Panc1 (cell line): ENCODE results near the gene VTN. TPM values are rescaled to one million over a fixed set of nuclear protein-coding genes. Genes with fewer than 3 reads are reported as not detected.

Experiments used
- ATAC-seq: fragments of 200-7000 bp; cut with Tn5 transposase; 2 replicates; pipeline ENCODE4 v1.9.1; 2020; ENCODE audit warnings: mild to moderate bottlenecking, moderate library complexity
- BruUV-seq: library from RNA; stranded (reverse); fragments of 400-500 nt; replicated peaks from 2 replicates; lab custom pipeline; 2021; lab: Mats Ljungman, UMichigan
- CTCF ChIA-PET: fragments of 300-600 bp; sonication (Branson Sonifier 250); formaldehyde crosslinking; loops from one replicate; lab custom pipeline; 2022; ENCODE audit warnings: antibody characterized with exemption; lab: Charles Lee
- POLR2A ChIA-PET: fragments of 300-600 bp; sonication (Branson Sonifier 250); formaldehyde crosslinking; loops from one replicate; lab custom pipeline; 2022; ENCODE audit warnings: antibody characterized with exemption; lab: Charles Lee
- DNase-seq: peaks from one replicate; pipeline ENCODE4 v3.0.0-alpha.2; 2010; ENCODE audit warnings: low read depth, low spot score
- H3K27ac ChIP-seq: 2 replicates; pipeline ENCODE4 v1.5.1; 2011; ENCODE audit warnings: mild to moderate bottlenecking, low read length, inconsistent platforms
- H3K27me3 ChIP-seq: fragments of 200-500 bp; sonication (Bioruptor generic); 2 replicates; pipeline ENCODE4 v1.6.0; 2014; ENCODE audit warnings: low read length, inconsistent platforms; ENCODE audit not compliant: control insufficient read depth, insufficient read depth
- H3K36me3 ChIP-seq: fragments of 200-500 bp; sonication (Bioruptor generic); 2 replicates; pipeline ENCODE4 v1.5.1; 2014; ENCODE audit warnings: inconsistent platforms, mild to moderate bottlenecking, low read length, moderate library complexity; ENCODE audit not compliant: control insufficient read depth, insufficient read depth
- H3K4me1 ChIP-seq: 2 replicates; pipeline ENCODE4 v1.5.1; 2011; ENCODE audit warnings: inconsistent platforms, mild to moderate bottlenecking, low read length, moderate library complexity; ENCODE audit not compliant: control insufficient read depth, insufficient read depth
- H3K4me3 ChIP-seq, 2 experiments: 2 replicates each; pipeline ENCODE4 v1.5.1; 2011 to 2012; ENCODE audit warnings: low read depth in 2 of 2, low read length in 2 of 2, mild to moderate bottlenecking in 2 of 2, inconsistent platforms in 1 of 2, moderate library complexity in 1 of 2
- H3K9me3 ChIP-seq: fragments of 200-500 bp; sonication (Bioruptor generic); 2 replicates; pipeline ENCODE4 v1.5.1; 2014; ENCODE audit warnings: low read depth, mild to moderate bottlenecking, inconsistent platforms, low read length, moderate library complexity; ENCODE audit not compliant: control insufficient read depth, insufficient read depth
- CTCF ChIP-seq: fragments of 450-650 bp; IDR thresholded peaks from 2 replicates; pipeline ENCODE4 v1.5.1; 2017; ENCODE audit warnings: mild to moderate bottlenecking
- POLR2AphosphoS5 ChIP-seq: IDR thresholded peaks from 2 replicates; pipeline ENCODE4 v1.6.1; 2012; ENCODE audit warnings: mild to moderate bottlenecking, low read depth, low read length, moderate library complexity
- REST ChIP-seq, 2 experiments: IDR thresholded peaks; 2 replicates each; pipeline ENCODE4 v1.6.1; 2011 to 2012; ENCODE audit warnings: low read depth in 2 of 2, control low read depth in 1 of 2, low read length in 1 of 2, mild to moderate bottlenecking in 1 of 2, moderate library complexity in 1 of 2; ENCODE audit not compliant: insufficient read depth in 1 of 2
- SIN3A ChIP-seq: IDR thresholded peaks from 2 replicates; pipeline ENCODE4 v1.6.1; 2012; ENCODE audit warnings: low read depth, mild to moderate bottlenecking, low read length, moderate library complexity, borderline replicate concordance; ENCODE audit not compliant: insufficient read depth
- TCF7L2 ChIP-seq: IDR thresholded peaks from 2 replicates; pipeline ENCODE4 v1.6.1; 2011; ENCODE audit warnings: mild to moderate bottlenecking, low read depth, low read length, inconsistent platforms
- in situ Hi-C: cut with HindIII; loops from 2 replicates; pipeline ENCODE4 v1.10.0; 2016; ENCODE audit warnings: low sequenced_read_pairs, low pct_unique_long_range_greater_than_20kb
- intact Hi-C: fragments of 100-400 bp; cut with micrococcal nuclease; formaldehyde crosslinking; loops from one replicate; pipeline ENCODE4 v1.10.0; 2022; ENCODE audit not compliant: unreplicated experiment
- total RNA-seq: library from RNA; stranded (reverse); gene quantifications from one replicate; pipeline ENCODE4 v1.2.1, GENCODE V29; 2021; ENCODE audit not compliant: unreplicated experiment

Gene VTN
- total RNA-seq, 1 experiment from 2014 or later, result 2.3 TPM

DNA sequence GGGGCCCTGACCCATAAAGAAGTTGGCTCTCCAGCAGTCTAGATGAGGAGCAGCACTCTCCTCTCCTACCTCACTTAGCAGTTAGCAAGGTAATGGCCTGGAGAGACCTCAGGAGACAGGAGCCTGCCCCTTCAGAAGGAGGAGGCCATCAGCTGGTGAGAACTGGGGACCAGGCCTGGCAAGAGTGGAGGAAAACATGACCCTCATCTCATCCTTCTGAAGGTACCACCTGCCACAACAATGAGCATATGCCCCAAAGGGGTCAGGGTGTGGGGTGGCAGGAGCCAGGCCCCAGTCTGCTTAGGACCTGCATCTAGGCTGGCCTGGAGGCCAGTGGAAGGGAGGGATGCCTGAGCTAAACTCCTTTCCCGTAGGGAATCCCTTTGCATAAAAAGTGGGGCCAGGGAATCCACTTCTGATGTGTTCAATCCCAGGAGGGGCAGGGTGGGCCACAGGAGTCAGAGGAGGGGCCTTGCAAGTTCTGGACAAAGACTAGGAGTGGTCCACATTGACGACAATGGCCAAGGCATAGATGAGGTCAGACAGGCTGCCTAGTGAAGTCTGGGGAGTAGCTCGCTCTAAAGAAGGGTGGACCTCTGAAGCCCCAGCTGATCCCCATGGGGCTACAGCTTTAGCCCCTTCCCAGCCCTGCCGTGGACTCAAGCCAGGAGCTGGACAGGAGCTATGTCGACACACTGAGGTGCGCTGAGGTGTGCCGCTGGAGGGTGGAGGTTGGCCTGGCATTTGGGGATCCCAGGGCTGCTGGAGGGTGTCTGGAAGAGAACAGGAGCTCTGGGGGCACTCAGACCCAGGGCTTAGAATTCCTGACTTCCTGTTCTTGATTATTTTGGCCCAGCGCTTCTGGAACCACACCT lies 6.1 kb downstream of the VTN start:
- Histone ChIP-seq H3K9me3 (no peaks in the 10 kb centered on the region), H3K4me1 (no peaks in the 10 kb centered on the region), H3K27me3 (no peaks in the 10 kb centered on the region), H3K36me3 (peaks cover 4% of the 10 kb centered on the region), H3K27ac (no peak overlapping the region), H3K4me3 (no peak overlapping the region)
- in situ Hi-C loops (no loop called here), intact Hi-C loops (no loop called here)
- no peak for DNase-seq
- no peak for ATAC-seq
- CTCF ChIA-PET, result no interaction called here
- TF ChIP-seq SIN3A, result no peak
- TF ChIP-seq REST (IDR thresholded peaks at IDR 0.05; ENCODE audit: insufficient read depth in 1 of 2, low read depth in 2 of 2, low read length in 1 of 2), result no peak
- no peak for TF ChIP-seq CTCF
- no peak for TF ChIP-seq TCF7L2
- TF ChIP-seq POLR2AphosphoS5, result no peak
- POLR2A ChIA-PET, result no interaction called here
- BruUV-seq, result no TSS peak

GRCh38 chr17:28363186-28363585 lies 6.9 kb downstream of the VTN start:
- no peaks in the 10 kb centered on the region for H3K9me3 ChIP-seq
- peaks cover 4% of the 10 kb centered on the region for H3K36me3 ChIP-seq
- no peaks in the 10 kb centered on the region for H3K27me3 ChIP-seq
- H3K27ac ChIP-seq, result no peak overlapping the region
- in situ Hi-C loops (no loop called here), intact Hi-C loops (no loop called here)
- ATAC-seq (no peak), DNase-seq (no peak)
- ChIA-PET POLR2A (no interaction called here), CTCF (no interaction called here)
- no peak for TF ChIP-seq TCF7L2
- TF ChIP-seq REST (IDR thresholded peaks at IDR 0.05; ENCODE audit: insufficient read depth in 1 of 2, low read depth in 2 of 2, low read length in 1 of 2), result no peak
- TF ChIP-seq CTCF, result no peak
- TF ChIP-seq POLR2AphosphoS5, result no peak
- TF ChIP-seq SIN3A, result no peak
- peaks cover 5% of the 10 kb centered on the region for H3K4me1 ChIP-seq
- no peak overlapping the region for H3K4me3 ChIP-seq
- BruUV-seq, result no TSS peak
